Mesendoderm (in vitro differentiated cells): ENCODE results near the gene CD79A.

Source experiments
- DNase-seq: peaks from one replicate; pipeline ENCODE4 v3.0.0; 2013
- H2AK5ac ChIP-seq: 2 replicates; pipeline ENCODE4 v1.6.1; 2013; ENCODE audit warnings: low read length, inconsistent platforms
- H2BK120ac ChIP-seq: 2 replicates; pipeline ENCODE4 v1.6.1; 2013; ENCODE audit warnings: low read depth, mild to moderate bottlenecking, low read length, moderate library complexity, mixed read lengths
- H2BK15ac ChIP-seq: replicated peaks from 2 replicates; pipeline ENCODE4 v1.6.1; 2013; ENCODE audit warnings: low read depth, mild to moderate bottlenecking, moderate library complexity
- H2BK5ac ChIP-seq: 2 replicates; pipeline ENCODE4 v1.6.1; 2013; ENCODE audit warnings: low read length, inconsistent platforms
- H3K18ac ChIP-seq: 2 replicates; pipeline ENCODE4 v1.6.1; 2013; ENCODE audit warnings: mild to moderate bottlenecking, low read length, mixed read lengths
- H3K23ac ChIP-seq: one replicate; pipeline ENCODE4 v1.6.1; 2013; ENCODE audit warnings: low read length
- H3K27ac ChIP-seq: 2 replicates; pipeline ENCODE4 v1.5.1; 2013; ENCODE audit warnings: low read depth, mild to moderate bottlenecking, inconsistent platforms, low read length, moderate library complexity
- H3K27me3 ChIP-seq: 2 replicates; pipeline ENCODE4 v1.6.1; 2013; ENCODE audit warnings: low read length, control low read depth, mild to moderate bottlenecking, inconsistent platforms; ENCODE audit not compliant: insufficient read depth, poor library complexity
- H3K36me3 ChIP-seq: 2 replicates; pipeline ENCODE4 v1.6.1; 2013; ENCODE audit warnings: low read length, inconsistent platforms; ENCODE audit not compliant: control insufficient read depth, insufficient read depth
- H3K4ac ChIP-seq: one replicate; pipeline ENCODE4 v1.6.1; 2013; ENCODE audit warnings: low read depth, mild to moderate bottlenecking, low read length, moderate library complexity
- H3K4me1 ChIP-seq: 2 replicates; pipeline ENCODE4 v1.6.1; 2013; ENCODE audit warnings: low read depth, low read length, inconsistent platforms; ENCODE audit not compliant: control insufficient read depth
- H3K4me2 ChIP-seq: 2 replicates; pipeline ENCODE4 v1.6.1; 2013; ENCODE audit warnings: low read length
- H3K4me3 ChIP-seq: 2 replicates; pipeline ENCODE4 v1.5.1; 2013; ENCODE audit warnings: mild to moderate bottlenecking, low read length
- H3K56ac ChIP-seq: one replicate; pipeline ENCODE4 v1.6.1; 2013; ENCODE audit warnings: low read length
- H3K79me1 ChIP-seq: 2 replicates; pipeline ENCODE4 v1.6.1; 2013; ENCODE audit warnings: low read length, inconsistent platforms
- H3K79me2 ChIP-seq: 2 replicates; pipeline ENCODE4 v1.6.1; 2013; ENCODE audit warnings: mild to moderate bottlenecking, low read length; ENCODE audit not compliant: control insufficient read depth, insufficient read depth
- H3K9ac ChIP-seq: 2 replicates; pipeline ENCODE4 v1.6.1; 2013; ENCODE audit warnings: low read length, inconsistent platforms
- H4K5ac ChIP-seq: one replicate; pipeline ENCODE4 v1.6.1; 2013; ENCODE audit warnings: low read length
- H4K8ac ChIP-seq: one replicate; pipeline ENCODE4 v1.6.1; 2013; ENCODE audit warnings: low read depth, mild to moderate bottlenecking, control low read depth, low read length, moderate library complexity
- WGBS: extraction: QIAGEN DNeasy Blood & Tissue Kit; methylation state at CpG from one replicate; pipeline ENCODE4 v1.1.7; 2013; ENCODE audit warnings: low lambda C conversion rate, missing lambda C conversion rate; ENCODE audit not compliant: insufficient coverage; ENCODE audit errors: extremely low coverage; 5-methylcytosine and 5-hydroxymethylcytosine counted together
- small RNA-seq: library from polyadenylated mRNA; stranded (forward); fragments of <200 nt; extraction: miRNeasy Mini kit (QIAGEN cat#:217004); gene quantifications from one replicate; pipeline ENCODE3, GENCODE V24; 2013; ENCODE audit not compliant: insufficient read depth

CD79A gene

DNA sequence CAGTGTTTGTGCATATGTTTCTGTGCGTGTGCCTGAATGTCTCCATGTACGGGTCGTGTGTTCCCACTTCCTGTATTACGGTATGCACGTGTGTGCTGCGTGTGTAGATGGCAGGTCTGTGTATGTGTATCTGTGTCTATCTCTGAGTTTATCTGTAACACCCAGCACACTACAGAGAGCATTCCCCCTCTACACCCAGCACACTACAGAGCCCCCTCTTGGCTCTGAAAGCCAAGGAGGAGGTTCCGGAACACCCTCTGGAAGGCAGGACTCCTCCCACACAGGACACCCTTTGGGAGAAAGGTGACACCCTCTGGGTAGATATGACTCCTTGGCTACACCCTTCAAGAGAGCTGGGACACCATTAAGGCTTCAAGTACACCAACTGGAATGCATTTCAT is 53.2 kb downstream of the CD79A start:
- DNase-seq, result no peak
- Histone ChIP-seq H2BK120ac (no peak overlapping the region), H2BK5ac (no peak overlapping the region), H3K4me3 (no peak overlapping the region), H2AK5ac (no peak overlapping the region), H2BK15ac (no peak overlapping the region), H3K23ac (no peak overlapping the region), H3K4ac (no peak overlapping the region), H3K18ac (no peak overlapping the region), H3K27ac (no peak overlapping the region), H3K36me3 (no peaks in the 10 kb centered on the region), H4K5ac (no peak overlapping the region), H3K27me3 (peaks cover 78% of the 10 kb centered on the region), H3K9ac (no peak overlapping the region), H3K79me1 (no peaks in the 10 kb centered on the region), H3K4me1 (peaks cover 2% of the 10 kb centered on the region), H3K56ac (no peak overlapping the region), H3K4me2 (no peak overlapping the region), H3K79me2 (no peaks in the 10 kb centered on the region), H4K8ac (no peak overlapping the region)
- no CpG with 5 or more reads among the region's 7 CpGs for WGBS

Small RNAs within 50 kb of the gene (small RNA-seq; reads per million reads assigned to genes)
- 1.3 reads per million for gene MIR6797
